ENCODE measurements around the gene MACROH2A2. TPM values are rescaled to one million over a fixed set of nuclear protein-coding genes. Genes with fewer than 3 reads are reported as not detected.

The MACROH2A2 gene
- total and polyA plus RNA-seq, 3 donors from 2014 or later: 31.0 to 72.3 (median 69.6) TPM

DNA sequence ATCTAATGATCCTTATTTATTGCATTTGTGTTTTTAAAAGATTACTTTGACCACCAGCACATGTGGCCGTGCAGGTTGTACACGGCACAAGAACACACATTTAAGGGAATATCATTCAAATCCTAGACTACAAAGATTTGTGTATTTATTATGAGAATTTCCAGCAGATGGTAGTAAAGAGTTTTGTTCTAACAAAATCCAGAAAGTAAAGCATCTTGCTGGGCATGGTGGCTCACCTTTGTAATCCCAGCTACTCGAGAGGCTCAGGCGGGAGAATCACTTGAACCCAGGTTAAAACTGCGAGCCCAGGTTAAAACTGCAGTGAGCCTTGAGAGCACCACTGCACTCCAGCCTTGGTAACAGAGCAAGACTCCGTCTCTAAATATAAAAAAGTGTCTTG, 31.5 kb downstream of the MACROH2A2 start:
- Histone ChIP-seq H3K4me1 (no peaks in the 10 kb centered on the region), H3K4me3 (no peak overlapping the region), H3K27me3 (no peaks in the 10 kb centered on the region), H3K9me3 (no peaks in the 10 kb centered on the region), H3K36me3 (ENCODE audit: low read depth, missing control alignments) (no peaks in the 10 kb centered on the region), H3K27ac (no peak overlapping the region)
- no peak for DNase-seq
- TF ChIP-seq, protein P1, sequence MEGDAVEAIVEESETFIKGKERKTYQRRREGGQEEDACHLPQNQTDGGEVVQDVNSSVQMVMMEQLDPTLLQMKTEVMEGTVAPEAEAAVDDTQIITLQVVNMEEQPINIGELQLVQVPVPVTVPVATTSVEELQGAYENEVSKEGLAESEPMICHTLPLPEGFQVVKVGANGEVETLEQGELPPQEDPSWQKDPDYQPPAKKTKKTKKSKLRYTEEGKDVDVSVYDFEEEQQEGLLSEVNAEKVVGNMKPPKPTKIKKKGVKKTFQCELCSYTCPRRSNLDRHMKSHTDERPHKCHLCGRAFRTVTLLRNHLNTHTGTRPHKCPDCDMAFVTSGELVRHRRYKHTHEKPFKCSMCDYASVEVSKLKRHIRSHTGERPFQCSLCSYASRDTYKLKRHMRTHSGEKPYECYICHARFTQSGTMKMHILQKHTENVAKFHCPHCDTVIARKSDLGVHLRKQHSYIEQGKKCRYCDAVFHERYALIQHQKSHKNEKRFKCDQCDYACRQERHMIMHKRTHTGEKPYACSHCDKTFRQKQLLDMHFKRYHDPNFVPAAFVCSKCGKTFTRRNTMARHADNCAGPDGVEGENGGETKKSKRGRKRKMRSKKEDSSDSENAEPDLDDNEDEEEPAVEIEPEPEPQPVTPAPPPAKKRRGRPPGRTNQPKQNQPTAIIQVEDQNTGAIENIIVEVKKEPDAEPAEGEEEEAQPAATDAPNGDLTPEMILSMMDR (IDR thresholded peaks at IDR 0.05): no peak
- TF ChIP-seq POLR2A (IDR thresholded peaks at IDR 0.05): no peak
- WGBS, 2 donors: 81 to 91% methylated on average over 6 of the region's 6 CpGs
- intact Hi-C loops (cut with DNase I; ENCODE audit: low total_unique reads): no loop called here

DNA sequence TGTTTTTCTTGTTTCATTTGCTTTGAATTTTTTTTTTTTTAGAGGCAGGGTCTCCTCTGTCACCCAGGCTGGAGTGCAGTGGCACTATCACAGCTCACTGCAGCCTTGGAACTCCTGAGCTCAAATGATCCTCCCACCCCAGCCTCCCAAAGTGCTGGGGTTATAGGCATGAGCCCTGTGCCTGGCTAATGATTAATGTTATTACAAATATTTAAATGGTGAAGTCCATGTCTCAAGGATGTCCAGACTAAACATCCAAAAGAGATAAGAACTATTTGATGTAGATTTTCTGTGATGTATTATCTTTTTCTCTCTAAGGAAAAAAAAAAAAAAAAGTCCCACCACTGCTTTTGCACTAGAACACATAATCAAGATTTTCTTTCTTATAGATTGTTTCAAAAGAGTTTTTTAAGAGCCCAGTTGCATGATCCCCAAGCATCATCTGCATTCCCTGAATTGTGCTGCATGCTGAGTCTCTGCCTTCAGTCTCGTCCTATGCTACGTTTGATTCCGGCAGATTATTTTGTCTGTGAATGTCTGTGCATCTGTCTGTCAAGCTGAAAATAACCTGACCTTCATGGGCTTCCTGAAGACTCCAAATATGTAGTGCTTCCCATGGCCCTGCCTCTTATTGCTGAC, 33.4 kb downstream of the MACROH2A2 start:
- no peak for DNase-seq
- no peaks in the 10 kb centered on the region for H3K9me3 ChIP-seq
- 74 to 88% methylated on average over 3 of the region's 3 CpGs for WGBS, 2 donors
- H3K4me1 ChIP-seq: no peaks in the 10 kb centered on the region
- no peaks in the 10 kb centered on the region for H3K36me3 ChIP-seq (ENCODE audit: low read depth, missing control alignments)
- no peak overlapping the region for H3K27ac ChIP-seq
- TF ChIP-seq, protein P1 (IDR thresholded peaks at IDR 0.05): no peak
- H3K27me3 ChIP-seq: no peaks in the 10 kb centered on the region
- intact Hi-C loops (cut with DNase I; ENCODE audit: low total_unique reads): no loop called here
- H3K4me3 ChIP-seq: no peak overlapping the region

DNA sequence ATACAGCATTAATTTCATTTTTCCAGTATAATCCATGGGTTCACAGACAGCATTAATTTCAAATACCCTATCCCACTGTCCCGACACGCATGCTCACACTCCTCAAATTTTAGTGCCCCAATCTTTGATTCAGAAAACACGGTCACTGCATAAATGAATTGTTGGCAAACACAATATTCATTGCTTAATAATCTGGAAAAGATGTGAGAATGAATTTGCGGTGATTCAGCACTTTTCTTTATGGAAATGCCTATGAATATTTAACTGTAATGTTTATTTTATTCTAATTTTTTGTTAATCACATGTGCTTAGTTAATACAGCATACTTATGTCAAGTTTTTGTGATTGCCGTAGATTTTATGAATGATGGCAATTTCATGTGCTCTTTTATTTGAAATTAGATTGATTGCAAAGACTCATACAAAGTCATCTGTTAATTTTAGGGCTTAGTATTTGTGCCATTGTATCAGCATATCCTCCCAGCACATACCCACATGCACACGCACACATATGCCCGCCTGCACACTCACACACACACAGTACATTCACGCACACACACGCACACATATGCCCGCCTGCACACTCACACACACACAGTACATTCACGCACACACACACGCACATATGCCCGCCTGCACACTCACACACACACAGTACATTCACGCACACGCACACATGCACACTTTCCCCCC, 35.1 kb downstream of the MACROH2A2 start:
- intact Hi-C loops (cut with DNase I; ENCODE audit: low total_unique reads): no loop called here
- H3K4me3 ChIP-seq: no peak overlapping the region
- 89 to 93% methylated on average over 15 of the region's 15 CpGs for WGBS, 2 donors

DNA sequence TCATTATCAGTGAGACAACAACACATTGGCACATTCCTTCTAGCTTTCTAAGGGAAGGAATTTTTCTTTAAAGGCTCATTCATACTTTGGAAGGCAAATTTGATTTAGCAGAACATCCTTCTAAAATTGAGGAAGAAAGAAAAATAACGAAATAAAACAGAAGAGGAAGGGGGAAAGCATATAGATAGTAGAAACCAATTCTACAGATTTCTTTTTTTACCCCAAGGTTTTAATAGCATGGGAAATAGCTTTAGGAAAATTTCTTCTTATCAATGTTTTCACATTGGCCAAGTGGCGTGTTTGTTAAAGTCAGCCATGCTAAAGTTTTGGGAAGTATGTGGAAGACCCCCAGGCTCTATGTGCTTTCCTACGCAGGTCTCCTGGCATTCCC, 35.7 kb downstream of the MACROH2A2 start:
- 74 to 89% methylated on average over 3 of the region's 3 CpGs for WGBS, 2 donors
- TF ChIP-seq, protein P1 (IDR thresholded peaks at IDR 0.05): no peak
- TF ChIP-seq POLR2A (IDR thresholded peaks at IDR 0.05): no peak
- intact Hi-C loops (cut with DNase I; ENCODE audit: low total_unique reads): no loop called here
- no peak for DNase-seq
- Histone ChIP-seq H3K4me1 (no peaks in the 10 kb centered on the region), H3K4me3 (no peak overlapping the region), H3K36me3 (ENCODE audit: low read depth, missing control alignments) (no peaks in the 10 kb centered on the region), H3K9me3 (no peaks in the 10 kb centered on the region), H3K27ac (no peak overlapping the region), H3K27me3 (no peaks in the 10 kb centered on the region)

More for the DNA sequence above, 35.1 kb downstream of the MACROH2A2 start:
- no peaks in the 10 kb centered on the region for H3K36me3 ChIP-seq (ENCODE audit: low read depth, missing control alignments)
- no peaks in the 10 kb centered on the region for H3K4me1 ChIP-seq
- no peaks in the 10 kb centered on the region for H3K27me3 ChIP-seq
- no peak for TF ChIP-seq POLR2A (IDR thresholded peaks at IDR 0.05)
- TF ChIP-seq, protein P1 (IDR thresholded peaks at IDR 0.05): no peak
- DNase-seq: no peak
- H3K9me3 ChIP-seq: no peaks in the 10 kb centered on the region
- H3K27ac ChIP-seq: no peak overlapping the region

DNA sequence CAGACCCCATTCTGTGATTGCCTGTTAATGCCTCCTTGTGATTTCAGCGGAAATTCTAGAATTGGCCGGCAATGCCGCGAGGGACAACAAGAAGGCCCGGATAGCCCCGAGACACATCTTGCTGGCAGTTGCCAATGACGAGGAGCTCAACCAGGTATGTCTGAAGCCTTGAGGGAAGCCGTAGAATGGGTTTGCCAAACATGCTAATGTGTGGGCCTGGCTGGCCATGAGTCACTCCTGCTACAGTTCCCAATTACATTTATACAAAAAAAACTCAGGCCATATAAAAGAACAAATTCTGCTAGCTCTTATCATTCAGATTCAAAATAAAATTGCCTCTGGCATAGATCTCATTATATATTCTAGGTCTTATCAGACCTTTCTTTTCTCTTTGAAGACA, 37.4 kb downstream of the MACROH2A2 start:
- no peaks in the 10 kb centered on the region for H3K9me3 ChIP-seq
- WGBS, 2 donors: 92 to 95% methylated on average over 8 of the region's 8 CpGs
- intact Hi-C loops (cut with DNase I; ENCODE audit: low total_unique reads): no loop called here
- no peaks in the 10 kb centered on the region for H3K36me3 ChIP-seq (ENCODE audit: low read depth, missing control alignments)
- H3K4me3 ChIP-seq: no peak overlapping the region
- no peaks in the 10 kb centered on the region for H3K4me1 ChIP-seq
- no peak overlapping the region for H3K27ac ChIP-seq
- TF ChIP-seq, protein P1 (IDR thresholded peaks at IDR 0.05): no peak
- no peak for TF ChIP-seq POLR2A (IDR thresholded peaks at IDR 0.05)
- no peak for DNase-seq
- no peaks in the 10 kb centered on the region for H3K27me3 ChIP-seq

Measured in testis (tissue), 3 donors.